Loucy (cell line): ENCODE results near the gene ANO7.

Experiments
- EZH2phosphoT487 ChIP-seq: fragments of 200-600 bp; IDR thresholded peaks from 2 replicates; pipeline ENCODE4 v1.6.1; 2018; ENCODE audit warnings: antibody characterized with exemption, mild to moderate bottlenecking, moderate library complexity, borderline replicate concordance
- TF ChIP-seq, protein P1 (sequence below): fragments of 200-600 bp; sonication (generic); conservative IDR thresholded peaks from 2 replicates; pipeline ENCODE4 v1.5.1; 2014; ENCODE audit warnings: mild to moderate bottlenecking, antibody characterized with exemption, low read length

DNA sequence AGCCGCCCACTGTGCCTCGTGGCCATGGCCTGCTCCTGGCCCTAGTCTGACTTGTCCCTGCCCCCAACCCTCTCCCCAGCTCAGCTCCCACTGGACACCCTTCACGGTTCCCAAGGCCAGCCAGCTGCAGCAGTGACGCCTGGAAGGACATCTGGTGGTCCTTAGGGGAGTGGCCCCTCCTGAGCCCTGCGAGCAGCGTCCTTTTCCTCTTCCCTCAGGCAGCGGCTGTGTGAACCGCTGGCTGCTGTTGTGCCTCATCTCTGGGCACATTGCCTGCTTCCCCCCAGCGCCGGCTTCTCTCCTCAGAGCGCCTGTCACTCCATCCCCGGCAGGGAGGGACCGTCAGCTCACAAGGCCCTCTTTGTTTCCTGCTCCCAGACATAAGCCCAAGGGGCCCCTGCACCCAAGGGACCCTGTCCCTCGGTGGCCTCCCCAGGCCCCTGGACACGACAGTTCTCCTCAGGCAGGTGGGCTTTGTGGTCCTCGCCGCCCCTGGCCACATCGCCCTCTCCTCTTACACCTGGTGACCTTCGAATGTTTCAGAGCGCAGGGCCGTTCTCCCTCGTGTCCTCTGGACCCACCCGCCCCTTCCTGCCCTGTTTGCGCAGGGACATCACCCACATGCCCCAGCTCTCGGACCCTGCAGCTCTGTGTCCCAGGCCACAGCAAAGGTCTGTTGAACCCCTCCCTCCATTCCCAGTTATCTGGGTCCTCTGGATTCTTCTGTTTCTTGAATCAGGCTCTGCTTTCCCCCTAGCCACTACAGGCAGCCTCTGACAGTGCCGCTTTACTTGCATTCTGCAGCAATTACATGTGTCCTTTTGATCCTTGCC is 35.8 kb downstream of the ANO7 start:
- TF ChIP-seq, protein P1, sequence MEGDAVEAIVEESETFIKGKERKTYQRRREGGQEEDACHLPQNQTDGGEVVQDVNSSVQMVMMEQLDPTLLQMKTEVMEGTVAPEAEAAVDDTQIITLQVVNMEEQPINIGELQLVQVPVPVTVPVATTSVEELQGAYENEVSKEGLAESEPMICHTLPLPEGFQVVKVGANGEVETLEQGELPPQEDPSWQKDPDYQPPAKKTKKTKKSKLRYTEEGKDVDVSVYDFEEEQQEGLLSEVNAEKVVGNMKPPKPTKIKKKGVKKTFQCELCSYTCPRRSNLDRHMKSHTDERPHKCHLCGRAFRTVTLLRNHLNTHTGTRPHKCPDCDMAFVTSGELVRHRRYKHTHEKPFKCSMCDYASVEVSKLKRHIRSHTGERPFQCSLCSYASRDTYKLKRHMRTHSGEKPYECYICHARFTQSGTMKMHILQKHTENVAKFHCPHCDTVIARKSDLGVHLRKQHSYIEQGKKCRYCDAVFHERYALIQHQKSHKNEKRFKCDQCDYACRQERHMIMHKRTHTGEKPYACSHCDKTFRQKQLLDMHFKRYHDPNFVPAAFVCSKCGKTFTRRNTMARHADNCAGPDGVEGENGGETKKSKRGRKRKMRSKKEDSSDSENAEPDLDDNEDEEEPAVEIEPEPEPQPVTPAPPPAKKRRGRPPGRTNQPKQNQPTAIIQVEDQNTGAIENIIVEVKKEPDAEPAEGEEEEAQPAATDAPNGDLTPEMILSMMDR, result no peak
- no peak for TF ChIP-seq EZH2phosphoT487
